ACC112 (cell line): Measurements from ENCODE around the gene NOXO1.

Source experiments
- H2AFZ ChIP-seq: fragments of 200-600 bp; sonication (generic); one replicate; pipeline ENCODE4 v1.6.0; 2017; ENCODE audit warnings: antibody characterized with exemption, low read length; ENCODE audit not compliant: unreplicated experiment
- H3K27ac ChIP-seq: fragments of 200-600 bp; sonication (generic); 2 replicates; pipeline ENCODE4 v1.5.1; 2014; ENCODE audit warnings: low read depth, mild to moderate bottlenecking, antibody characterized with exemption, low read length, moderate library complexity
- H3K27me3 ChIP-seq: fragments of 200-600 bp; sonication (generic); 2 replicates; pipeline ENCODE4 v1.6.1; 2014; ENCODE audit warnings: mild to moderate bottlenecking, antibody characterized with exemption, low read length, moderate library complexity, mixed read lengths; ENCODE audit not compliant: insufficient read depth
- H3K36me3 ChIP-seq: fragments of 200-600 bp; sonication (generic); 2 replicates; pipeline ENCODE4 v1.6.1; 2016; ENCODE audit warnings: mild to moderate bottlenecking, antibody characterized with exemption, low read length, moderate library complexity, mixed read lengths; ENCODE audit not compliant: insufficient read depth
- H3K4me1 ChIP-seq: fragments of 200-600 bp; sonication (generic); one replicate; pipeline ENCODE4 v1.6.1; 2016; ENCODE audit warnings: low read length, mixed read lengths; ENCODE audit not compliant: insufficient read depth, unreplicated experiment, control insufficient read depth
- H3K4me3 ChIP-seq: fragments of 200-600 bp; sonication (generic); 2 replicates; pipeline ENCODE4 v1.5.1; 2014; ENCODE audit warnings: mild to moderate bottlenecking, low read depth, low read length
- H3K79me2 ChIP-seq: fragments of 200-600 bp; sonication (generic); one replicate; pipeline ENCODE4 v1.6.0; 2016; ENCODE audit warnings: low read length; ENCODE audit not compliant: control insufficient read depth, unreplicated experiment, insufficient read depth

The NOXO1 gene

DNA sequence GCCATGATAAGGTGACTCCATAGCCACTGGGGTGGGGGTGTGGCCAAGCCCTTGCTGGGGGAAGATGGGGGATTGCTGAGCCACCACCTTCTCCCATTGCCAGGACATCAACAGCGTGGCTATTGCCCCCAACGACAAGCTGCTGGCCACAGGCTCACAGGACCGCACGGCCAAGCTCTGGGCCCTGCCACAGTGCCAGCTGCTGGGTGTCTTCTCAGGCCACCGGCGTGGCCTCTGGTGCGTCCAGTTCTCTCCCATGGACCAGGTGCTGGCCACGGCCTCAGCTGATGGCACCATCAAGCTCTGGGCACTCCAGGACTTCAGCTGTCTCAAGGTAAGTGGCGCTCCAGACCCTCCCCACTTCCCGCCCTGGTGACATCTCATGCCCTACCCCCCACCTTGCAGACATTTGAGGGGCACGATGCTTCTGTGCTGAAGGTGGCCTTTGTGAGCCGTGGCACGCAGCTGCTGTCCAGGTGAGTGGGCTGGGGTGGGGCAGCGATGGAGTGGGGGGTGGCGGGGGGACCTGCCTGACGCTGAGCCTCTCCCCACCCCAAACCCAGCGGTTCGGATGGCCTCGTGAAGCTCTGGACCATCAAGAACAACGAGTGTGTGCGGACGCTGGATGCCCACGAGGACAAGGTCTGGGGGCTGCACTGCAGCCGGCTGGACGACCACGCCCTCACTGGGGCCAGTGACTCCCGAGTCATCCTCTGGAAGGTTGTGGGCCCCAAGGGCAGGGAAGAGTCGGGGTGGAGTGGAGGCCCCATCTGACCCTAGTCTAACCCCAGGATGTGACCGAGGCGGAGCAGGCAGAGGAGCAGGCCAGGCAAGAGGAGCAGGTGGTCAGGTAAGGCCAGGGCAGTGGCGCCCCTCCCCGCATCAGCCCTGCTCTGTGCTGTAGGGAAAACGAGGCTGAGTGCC is 4.1 kb downstream of the NOXO1 start:
- H3K27ac ChIP-seq: no peak overlapping the region
- no peak overlapping the region for H3K4me3 ChIP-seq
- H3K36me3 ChIP-seq: peaks cover 4% of the 10 kb centered on the region; the same call in 1 of the 2 replicates
- H3K79me2 ChIP-seq: peaks cover 19% of the 10 kb centered on the region
- H3K27me3 ChIP-seq: peaks cover 32% of the 10 kb centered on the region
- no peak overlapping the region for H2AFZ ChIP-seq
- peaks cover 3% of the 10 kb centered on the region for H3K4me1 ChIP-seq

DNA sequence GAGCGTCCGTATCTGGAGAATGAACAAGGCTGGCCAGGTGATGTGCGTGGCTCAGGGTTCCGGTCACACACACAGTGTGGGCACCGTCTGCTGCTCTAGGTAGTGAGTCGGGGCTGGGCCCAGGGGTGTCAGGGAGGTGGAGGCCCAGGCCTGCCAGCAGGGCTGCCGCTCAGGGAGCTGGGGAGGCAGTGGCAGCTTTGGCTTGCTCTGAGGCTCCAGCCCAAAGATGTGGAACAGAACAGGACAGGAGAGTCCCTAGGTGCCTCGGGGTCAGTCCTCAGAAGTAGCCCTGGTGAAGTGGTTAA is 5.1 kb downstream of the NOXO1 start:
- Histone ChIP-seq H3K36me3 (peaks cover 4% of the 10 kb centered on the region; the same call in 1 of the 2 replicates), H3K27ac (no peak overlapping the region), H3K4me1 (peaks cover 3% of the 10 kb centered on the region), H2AFZ (no peak overlapping the region), H3K79me2 (peaks cover 22% of the 10 kb centered on the region), H3K27me3 (peaks cover 21% of the 10 kb centered on the region; the same call in 1 of the 2 replicates), H3K4me3 (no peak overlapping the region)

DNA sequence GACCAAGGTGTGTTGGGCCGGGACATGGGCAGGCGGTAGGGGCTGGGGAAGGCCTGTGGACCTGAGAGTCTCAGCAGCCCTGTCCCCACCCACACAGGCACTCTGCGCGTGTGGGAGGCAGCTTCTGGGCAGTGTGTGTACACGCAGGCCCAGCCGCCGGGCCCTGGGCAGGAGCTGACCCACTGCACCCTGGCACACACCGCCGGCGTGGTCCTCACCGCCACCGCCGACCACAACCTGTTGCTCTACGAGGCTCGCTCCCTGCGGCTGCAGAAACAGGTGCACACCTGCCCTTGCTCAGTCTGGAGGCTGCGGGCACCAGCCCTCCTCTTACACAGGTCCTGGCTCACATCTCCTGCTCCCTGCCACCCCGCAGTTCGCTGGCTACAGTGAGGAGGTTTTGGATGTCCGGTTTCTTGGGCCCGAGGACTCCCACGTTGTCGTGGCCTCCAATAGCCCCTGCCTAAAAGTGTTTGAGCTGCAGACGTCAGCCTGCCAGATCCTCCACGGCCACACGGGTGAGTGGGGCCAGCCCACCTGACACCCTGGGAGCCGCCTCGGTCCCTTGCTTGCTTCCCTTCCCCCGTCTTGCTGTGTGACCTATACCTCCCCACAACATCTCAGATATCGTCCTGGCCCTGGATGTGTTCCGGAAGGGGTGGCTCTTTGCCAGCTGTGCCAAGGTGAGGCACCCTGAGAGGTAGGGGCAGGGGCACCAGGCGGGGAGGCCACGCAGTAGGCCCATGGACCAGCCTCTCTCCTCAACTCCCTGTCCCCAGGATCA is 5.6 kb downstream of the NOXO1 start:
- Histone ChIP-seq H3K4me1 (peaks cover 6% of the 10 kb centered on the region), H3K27me3 (peaks cover 16% of the 10 kb centered on the region; the same call in 1 of the 2 replicates), H3K79me2 (peaks cover 25% of the 10 kb centered on the region)

DNA sequence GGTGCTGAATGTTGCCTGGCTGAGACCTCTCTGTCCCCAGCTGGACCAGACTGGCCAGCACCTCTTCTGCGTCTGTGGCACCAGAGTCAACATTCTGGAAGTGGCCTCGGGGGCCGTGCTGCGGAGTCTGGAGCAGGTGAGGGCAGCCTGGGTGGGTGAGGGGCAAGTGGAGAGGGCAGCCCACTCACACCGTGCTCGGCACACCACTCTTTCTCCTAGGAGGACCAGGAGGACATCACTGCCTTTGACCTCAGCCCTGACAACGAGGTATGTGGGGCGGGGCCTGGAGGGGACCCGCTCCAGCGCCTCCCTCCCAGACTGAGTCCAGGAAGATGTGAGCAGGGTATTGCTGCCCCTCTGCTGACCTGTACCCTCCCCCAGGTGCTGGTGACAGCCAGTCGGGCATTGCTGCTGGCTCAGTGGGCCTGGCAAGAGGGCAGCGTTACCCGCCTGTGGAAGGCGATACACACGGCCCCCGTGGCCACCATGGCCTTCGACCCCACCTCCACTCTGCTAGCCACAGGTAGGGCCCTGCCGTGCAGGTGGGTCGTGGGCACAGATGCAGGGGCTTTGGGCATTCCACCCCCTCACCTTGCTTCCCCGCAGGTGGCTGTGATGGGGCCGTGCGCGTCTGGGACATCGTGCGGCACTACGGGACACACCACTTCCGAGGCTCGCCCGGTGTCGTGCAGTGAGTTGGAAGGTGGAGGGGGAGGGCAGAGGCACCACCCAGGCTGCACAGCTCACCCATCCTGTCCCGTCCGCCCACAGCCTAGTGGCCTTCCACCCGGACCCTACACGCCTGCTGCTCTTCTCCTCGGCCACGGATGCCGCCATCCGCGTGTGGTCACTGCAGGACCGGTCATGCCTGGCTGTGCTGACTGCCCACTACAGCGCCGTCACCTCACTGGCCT is 6.9 kb downstream of the NOXO1 start:
- Histone ChIP-seq H3K36me3 (peaks cover 4% of the 10 kb centered on the region; the same call in 1 of the 2 replicates), H3K27me3 (peaks cover 4% of the 10 kb centered on the region; the same call in 1 of the 2 replicates), H2AFZ (no peak overlapping the region), H3K79me2 (peaks cover 25% of the 10 kb centered on the region), H3K27ac (no peak overlapping the region), H3K4me3 (no peak overlapping the region), H3K4me1 (peaks cover 6% of the 10 kb centered on the region)

More for the DNA sequence above, 5.6 kb downstream of the NOXO1 start:
- no peak overlapping the region for H3K27ac ChIP-seq
- no peak overlapping the region for H3K4me3 ChIP-seq
- no peak overlapping the region for H2AFZ ChIP-seq
- H3K36me3 ChIP-seq: peaks cover 4% of the 10 kb centered on the region; the same call in 1 of the 2 replicates

DNA sequence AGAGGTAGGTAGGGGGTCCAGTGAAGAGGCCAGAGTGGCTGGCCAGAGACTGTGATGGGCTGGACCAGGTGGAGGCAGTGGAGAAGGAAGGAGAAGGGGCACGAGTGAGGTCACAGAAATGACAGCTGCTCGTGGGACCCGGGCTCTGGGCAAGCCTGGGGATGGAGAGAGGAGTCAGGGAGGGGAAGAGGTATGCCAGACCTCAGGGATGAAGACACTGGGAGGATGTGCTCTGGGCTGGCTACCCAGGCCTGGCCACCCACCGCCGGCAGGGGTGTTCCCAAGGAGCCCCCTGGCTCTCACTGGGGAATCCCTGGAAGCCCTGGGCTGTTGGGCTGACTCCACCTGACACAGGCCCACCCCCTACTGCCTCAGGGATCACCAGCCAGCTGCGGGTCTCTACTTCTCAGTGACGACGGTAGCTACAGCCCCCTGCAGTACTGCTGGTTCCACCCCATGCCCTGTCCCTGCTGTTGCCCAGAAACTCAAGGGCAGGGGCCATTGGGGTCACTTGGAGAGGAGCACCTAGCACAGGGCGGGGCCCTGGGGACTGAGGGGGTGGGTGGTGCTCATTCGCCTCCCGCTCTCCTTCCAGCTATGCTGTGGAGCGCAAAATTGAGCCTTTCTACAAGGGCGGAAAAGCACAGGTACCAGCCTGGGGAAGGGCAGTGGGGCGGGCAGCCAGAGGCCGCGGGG is 7.7 kb downstream of the NOXO1 start:
- H3K4me3 ChIP-seq: no peak overlapping the region; the same call in 1 of the 2 replicates
- no peak overlapping the region for H3K27ac ChIP-seq
- H3K27me3 ChIP-seq: no peaks in the 10 kb centered on the region
- H3K36me3 ChIP-seq: peaks cover 4% of the 10 kb centered on the region; the same call in 1 of the 2 replicates
- peaks cover 25% of the 10 kb centered on the region for H3K79me2 ChIP-seq
- peaks cover 6% of the 10 kb centered on the region for H3K4me1 ChIP-seq
- H2AFZ ChIP-seq: no peak overlapping the region

DNA sequence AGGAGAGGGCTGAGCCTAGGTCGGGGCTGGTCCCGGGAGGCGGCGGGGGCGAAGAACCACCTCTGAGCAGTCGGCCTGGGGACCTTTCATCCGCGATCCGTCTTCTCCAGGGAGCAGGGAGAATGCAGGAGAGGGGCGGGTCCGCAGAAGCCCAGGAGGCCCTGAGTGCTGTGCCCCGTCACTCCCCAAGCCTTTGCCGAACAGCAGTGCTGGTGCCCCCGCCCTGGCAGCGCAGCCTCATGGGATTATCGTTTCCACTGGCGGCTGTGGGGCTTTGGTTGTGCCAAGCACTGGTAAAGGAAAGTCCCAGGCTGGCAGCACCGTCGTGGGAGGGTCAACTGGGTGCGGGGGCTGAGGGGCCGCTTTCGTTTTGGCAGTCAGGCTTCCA is 8.8 kb downstream of the NOXO1 start:
- peak overlapping the region; percentile 54; the same call in 1 of the 2 replicates for H3K27ac ChIP-seq
- peaks cover 25% of the 10 kb centered on the region for H3K79me2 ChIP-seq
- no peaks in the 10 kb centered on the region for H3K36me3 ChIP-seq
- H3K27me3 ChIP-seq: no peaks in the 10 kb centered on the region
- peaks cover 6% of the 10 kb centered on the region for H3K4me1 ChIP-seq
- H3K4me3 ChIP-seq: peak overlapping the region; percentile 99
- H2AFZ ChIP-seq: peak overlapping the region; percentile 72

DNA sequence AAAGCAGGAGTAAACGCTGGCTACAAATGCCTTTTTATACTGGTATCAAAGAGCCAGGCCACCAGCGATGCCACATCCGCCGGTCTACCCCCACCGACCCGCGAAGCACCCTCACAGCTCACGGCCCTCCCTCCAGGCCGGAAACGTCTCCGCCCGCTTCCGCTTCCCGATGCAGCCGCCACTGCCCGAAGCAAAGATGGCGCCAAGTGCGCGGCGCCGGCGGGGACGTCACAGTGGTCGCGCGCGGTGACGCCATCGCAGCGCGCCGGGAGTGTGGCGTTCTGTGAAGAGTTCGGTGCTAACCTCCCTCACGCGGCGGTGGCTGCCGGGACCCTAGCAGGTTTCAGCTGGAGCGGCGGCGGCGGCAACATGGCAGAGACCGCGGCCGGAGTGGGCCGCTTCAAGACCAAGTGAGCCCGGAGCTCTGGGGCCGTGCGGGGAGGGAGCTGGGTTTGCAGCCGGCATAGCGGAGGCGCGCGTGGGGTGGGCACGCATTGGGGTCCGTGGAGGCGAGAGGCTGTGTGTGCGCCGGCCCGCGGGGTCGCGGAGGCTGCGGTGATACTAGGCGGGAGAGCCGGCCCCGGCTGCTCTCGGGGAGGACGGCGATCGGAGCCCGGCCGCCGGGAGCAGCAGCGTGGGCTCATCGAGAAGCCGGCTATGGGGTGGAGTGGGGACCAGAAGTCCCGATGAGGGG is 9.3 kb downstream of the NOXO1 start, which contains the start of gene TBL3:
Gene TBL3, plus strand, starts transcription at position 258 of the 694 bp plus-strand sequence. Its CDS starts 112 bp downstream, at position 370.
- H3K79me2 ChIP-seq: peaks cover 25% of the 10 kb centered on the region
- peak within 1 kb of the TSS; percentile 99 for H3K4me3 ChIP-seq
- no peaks in the 10 kb centered on the region for H3K36me3 ChIP-seq
- H2AFZ ChIP-seq: peak within 1 kb of the TSS; percentile 94
- H3K27me3 ChIP-seq: no peaks in the 10 kb centered on the region
- H3K4me1 ChIP-seq: peaks cover 6% of the 10 kb centered on the region
- peak within 1 kb of the TSS; percentile 78 for H3K27ac ChIP-seq

DNA sequence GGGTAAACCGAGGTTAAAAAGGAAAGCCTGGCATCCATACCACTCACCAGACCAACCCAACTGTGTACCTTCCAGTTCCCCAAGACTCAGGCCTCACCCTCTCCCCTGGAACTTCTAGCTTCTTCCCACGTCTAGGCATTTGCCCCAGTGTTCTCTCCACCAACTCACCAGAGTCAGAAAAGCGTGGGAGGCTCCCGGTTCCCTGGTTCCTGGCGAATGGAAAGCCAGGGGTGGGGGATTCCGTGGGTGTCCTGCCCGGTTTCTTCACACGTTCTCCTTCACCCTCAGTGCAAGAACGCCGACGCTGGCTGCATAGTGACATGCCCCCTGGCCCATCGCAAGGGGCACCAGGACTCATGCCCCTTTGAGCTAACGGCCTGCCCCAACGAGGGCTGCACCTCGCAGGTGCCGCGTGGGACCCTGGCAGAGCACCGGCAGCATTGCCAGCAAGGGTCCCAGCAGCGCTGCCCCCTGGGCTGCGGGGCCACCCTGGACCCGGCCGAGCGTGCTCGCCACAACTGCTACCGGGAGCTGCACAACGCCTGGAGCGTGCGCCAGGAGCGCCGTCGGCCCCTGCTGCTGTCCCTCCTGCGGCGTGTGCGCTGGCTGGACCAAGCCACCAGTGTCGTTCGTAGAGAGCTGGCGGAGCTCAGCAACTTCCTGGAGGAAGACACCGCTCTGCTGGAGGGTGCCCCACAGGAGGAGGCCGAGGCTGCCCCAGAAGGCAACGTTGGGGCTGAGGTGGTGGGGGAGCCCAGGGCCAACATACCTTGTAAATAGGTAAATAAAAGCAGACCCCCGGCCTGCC is 12.9 kb downstream of the NOXO1 start:
- peaks cover 8% of the 10 kb centered on the region; the same call in 1 of the 2 replicates for H3K36me3 ChIP-seq
- H3K4me3 ChIP-seq: no peak overlapping the region
- no peak overlapping the region for H2AFZ ChIP-seq
- H3K4me1 ChIP-seq: peaks cover 10% of the 10 kb centered on the region
- H3K27ac ChIP-seq: no peak overlapping the region
- no peaks in the 10 kb centered on the region for H3K27me3 ChIP-seq
- H3K79me2 ChIP-seq: peaks cover 44% of the 10 kb centered on the region
